PC-9 (cell line): ENCODE data around the gene RHBDD1. TPM values are rescaled to one million over a fixed set of nuclear protein-coding genes. Genes with fewer than 3 reads are reported as not detected.

ENCODE experiments used
- Bru-seq: library from RNA; stranded (reverse); fragments of 400-500 nt; gene quantifications from one replicate; lab custom pipeline; 2021; lab: Mats Ljungman, UMichigan
- BruChase-seq, 2 experiments: library from RNA; stranded (reverse); fragments of 400-500 nt; gene quantifications; one replicate each; lab custom pipeline; 2021; lab: Mats Ljungman, UMichigan
- BruUV-seq: library from RNA; stranded (reverse); fragments of 400-500 nt; replicated peaks from 2 replicates; lab custom pipeline; 2021; lab: Mats Ljungman, UMichigan
- CTCF ChIA-PET: fragments of 300-600 bp; sonication (Branson Sonifier 250); formaldehyde crosslinking; loops from one replicate; lab custom pipeline; 2022; ENCODE audit warnings: antibody characterized with exemption; lab: Charles Lee
- POLR2A ChIA-PET: fragments of 300-600 bp; sonication (Branson Sonifier 250); formaldehyde crosslinking; loops from one replicate; lab custom pipeline; 2022; ENCODE audit warnings: antibody characterized with exemption; ENCODE audit not compliant: unreplicated experiment; lab: Charles Lee
- DNase-seq, 2 experiments: peaks; one replicate each; pipeline versions ENCODE4 v3.0.0 to v3.0.0-alpha.2; 2015 to 2022; ENCODE audit warnings: mixed read lengths in 1 of 2
- H2AFZ ChIP-seq: fragments of 200-600 bp; sonication (generic); 2 replicates; pipeline ENCODE4 v1.8.1; 2017; ENCODE audit warnings: antibody characterized with exemption
- H3F3A ChIP-seq: fragments of 200-600 bp; sonication (generic); 2 replicates; pipeline ENCODE4 v1.8.1; 2017; ENCODE audit warnings: antibody characterized with exemption, mild to moderate bottlenecking, low read depth; ENCODE audit not compliant: insufficient read depth
- H3K27ac ChIP-seq: fragments of 200-600 bp; sonication (generic); 2 replicates; pipeline ENCODE4 v1.6.1; 2016; ENCODE audit warnings: mixed run types
- H3K27me3 ChIP-seq: fragments of 200-600 bp; sonication (generic); 2 replicates; pipeline ENCODE4 v1.6.1; 2016; ENCODE audit warnings: low read depth, mixed run types; ENCODE audit not compliant: insufficient read depth
- H3K36me3 ChIP-seq: fragments of 200-600 bp; sonication (generic); 2 replicates; pipeline ENCODE4 v1.6.1; 2016; ENCODE audit warnings: low read depth, mixed run types
- H3K4me1 ChIP-seq: fragments of 200-600 bp; sonication (generic); replicated peaks from 2 replicates; pipeline ENCODE4 v1.6.1; 2016; ENCODE audit warnings: mixed run types; ENCODE audit not compliant: insufficient read depth
- H3K4me2 ChIP-seq: fragments of 200-600 bp; sonication (generic); 2 replicates; pipeline ENCODE4 v1.6.1; 2017; ENCODE audit warnings: mixed run types
- H3K4me3 ChIP-seq: fragments of 200-600 bp; sonication (generic); 2 replicates; pipeline ENCODE4 v1.6.1; 2016; ENCODE audit warnings: mixed run types
- H3K79me2 ChIP-seq: fragments of 200-600 bp; sonication (generic); 2 replicates; pipeline ENCODE4 v1.6.1; 2017; ENCODE audit warnings: low read depth, mixed run types
- H3K9me2 ChIP-seq: fragments of 200-600 bp; sonication (generic); 2 replicates; pipeline ENCODE4 v1.8.1; 2017; ENCODE audit warnings: mild to moderate bottlenecking; ENCODE audit not compliant: insufficient read depth
- H3K9me3 ChIP-seq: fragments of 200-600 bp; sonication (generic); 2 replicates; pipeline ENCODE4 v1.8.1; 2016; ENCODE audit warnings: low read depth; ENCODE audit not compliant: insufficient read depth
- H4K20me1 ChIP-seq: fragments of 200-600 bp; sonication (generic); 2 replicates; pipeline ENCODE4 v1.8.1; 2017; ENCODE audit not compliant: insufficient read depth
- EZH2 ChIP-seq: fragments of 200-600 bp; sonication (generic); IDR thresholded peaks from 2 replicates; pipeline ENCODE4 v1.8.0; 2017; ENCODE audit warnings: antibody characterized with exemption, low read depth
- intact Hi-C: fragments of 100-400 bp; cut with micrococcal nuclease; formaldehyde crosslinking; loops from one replicate; pipeline ENCODE4 v1.10.0; 2022; ENCODE audit not compliant: unreplicated experiment
- long read RNA-seq: library from polyadenylated mRNA; stranded (forward); transcript quantifications from one replicate; pipeline ENCODE4 v2.0.0, GENCODE V29; 2022
- total RNA-seq: library from RNA; stranded (reverse); gene quantifications from 2 replicates; pipeline ENCODE4 v1.2.3, GENCODE V29; 2021
- TF ChIP-seq, protein P1 (sequence below): fragments of 200-600 bp; sonication (generic); conservative IDR thresholded peaks from 2 replicates; pipeline ENCODE4 v1.6.1; 2017; ENCODE audit warnings: mixed run types, antibody characterized with exemption, mild to moderate bottlenecking, moderate library complexity

Gene RHBDD1, protein sequence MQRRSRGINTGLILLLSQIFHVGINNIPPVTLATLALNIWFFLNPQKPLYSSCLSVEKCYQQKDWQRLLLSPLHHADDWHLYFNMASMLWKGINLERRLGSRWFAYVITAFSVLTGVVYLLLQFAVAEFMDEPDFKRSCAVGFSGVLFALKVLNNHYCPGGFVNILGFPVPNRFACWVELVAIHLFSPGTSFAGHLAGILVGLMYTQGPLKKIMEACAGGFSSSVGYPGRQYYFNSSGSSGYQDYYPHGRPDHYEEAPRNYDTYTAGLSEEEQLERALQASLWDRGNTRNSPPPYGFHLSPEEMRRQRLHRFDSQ
- total RNA-seq (22.3 and 23.2 TPM in 2 replicates), Bru-seq, nascent RNA (percentile 63 among the genes with signal in this experiment), BruChase-seq, experiment 1, labeled RNA remaining after a 2-hour chase (percentile 69 among the genes with signal in this experiment), BruChase-seq, experiment 2, labeled RNA remaining after a 6-hour chase (percentile 61 among the genes with signal in this experiment)
- long read RNA-seq, full-length matches to known transcripts: 12 of 27 reads
- long read RNA-seq, partial matches to known transcripts: 0 of 27 reads
- long read RNA-seq, other reads (novel, unspliced or antisense): 15 of 27 reads

DNA sequence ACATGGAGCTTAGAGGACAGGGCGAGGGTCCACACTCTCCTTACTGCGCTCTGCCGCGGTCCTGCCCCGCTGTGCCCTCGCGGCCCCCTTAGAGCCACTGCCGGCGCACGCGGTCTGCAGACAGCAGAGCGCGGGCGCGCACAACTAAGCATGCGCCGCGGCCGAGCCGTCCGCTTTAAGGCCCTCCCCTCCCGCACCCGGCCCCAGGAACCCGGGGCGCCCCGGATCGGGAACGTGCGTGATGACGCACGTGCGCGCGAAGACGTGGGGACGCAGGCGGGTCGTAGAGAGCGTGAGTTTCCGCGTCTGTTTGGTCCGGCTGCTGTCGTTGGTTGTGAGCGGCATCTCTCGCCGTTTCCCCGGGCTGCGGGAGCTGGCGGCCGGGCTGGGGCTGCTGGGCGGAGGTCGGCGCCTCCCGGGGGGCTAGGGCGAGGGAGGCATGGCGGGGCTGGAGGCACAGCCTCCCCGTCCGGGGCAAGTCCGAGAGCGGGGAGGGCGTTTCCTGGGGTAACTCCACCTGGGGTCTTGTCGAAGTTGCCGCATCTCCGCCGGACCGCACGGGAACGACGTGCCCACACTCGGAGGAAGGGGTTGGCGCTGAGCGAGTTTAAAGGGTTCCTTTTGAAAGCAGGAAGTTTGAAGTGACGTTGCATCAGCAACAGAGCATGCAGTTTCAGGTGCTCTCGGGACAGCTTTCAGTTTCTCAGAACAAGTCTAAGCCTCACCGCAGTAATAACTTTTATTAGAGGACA lies at the start of gene RHBDD1:
RHBDD1 (plus strand) TSS at position 259 of the 752 bp plus-strand sequence. CDS start 28,640 bp downstream, outside the sequence.
- Histone ChIP-seq H3F3A (peaks cover 22% of the 10 kb centered on the region), H3K4me1 (peaks cover 29% of the 10 kb centered on the region), H3K27me3 (no peaks in the 10 kb centered on the region), H4K20me1 (no peaks in the 10 kb centered on the region; the same call in 1 of the 2 replicates), H3K27ac (peak within 1 kb of the TSS; percentile 98), H3K36me3 (0 out of 2 replicates have a peak, but pooled peaks cover 11% of the 10 kb centered on the region), H2AFZ (peak within 1 kb of the TSS; percentile 92), H3K4me2 (peak within 1 kb of the TSS; percentile 90), H3K79me2 (peaks cover 53% of the 10 kb centered on the region), H3K4me3 (peak within 1 kb of the TSS; percentile 75), H3K9me3 (no peaks in the 10 kb centered on the region), H3K9me2 (no peaks in the 10 kb centered on the region)
- TSS peak; percentile 70 for BruUV-seq
- CTCF ChIA-PET: interaction anchor here (0.6 to 0.7 kb wide), 2 partner anchors 341 to 490 kb away, joined by 4 to 8 read pairs; no protein-coding TSS in a partner anchor
- DNase-seq: peak; percentile 85 to 91
- intact Hi-C loops: loop anchor here (5.0 kb wide), 1 partner anchor 719 kb away; no protein-coding TSS in a partner anchor
- TF ChIP-seq, protein P1, sequence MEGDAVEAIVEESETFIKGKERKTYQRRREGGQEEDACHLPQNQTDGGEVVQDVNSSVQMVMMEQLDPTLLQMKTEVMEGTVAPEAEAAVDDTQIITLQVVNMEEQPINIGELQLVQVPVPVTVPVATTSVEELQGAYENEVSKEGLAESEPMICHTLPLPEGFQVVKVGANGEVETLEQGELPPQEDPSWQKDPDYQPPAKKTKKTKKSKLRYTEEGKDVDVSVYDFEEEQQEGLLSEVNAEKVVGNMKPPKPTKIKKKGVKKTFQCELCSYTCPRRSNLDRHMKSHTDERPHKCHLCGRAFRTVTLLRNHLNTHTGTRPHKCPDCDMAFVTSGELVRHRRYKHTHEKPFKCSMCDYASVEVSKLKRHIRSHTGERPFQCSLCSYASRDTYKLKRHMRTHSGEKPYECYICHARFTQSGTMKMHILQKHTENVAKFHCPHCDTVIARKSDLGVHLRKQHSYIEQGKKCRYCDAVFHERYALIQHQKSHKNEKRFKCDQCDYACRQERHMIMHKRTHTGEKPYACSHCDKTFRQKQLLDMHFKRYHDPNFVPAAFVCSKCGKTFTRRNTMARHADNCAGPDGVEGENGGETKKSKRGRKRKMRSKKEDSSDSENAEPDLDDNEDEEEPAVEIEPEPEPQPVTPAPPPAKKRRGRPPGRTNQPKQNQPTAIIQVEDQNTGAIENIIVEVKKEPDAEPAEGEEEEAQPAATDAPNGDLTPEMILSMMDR: no peak
- no peak for TF ChIP-seq EZH2
- POLR2A ChIA-PET: no interaction called here

DNA sequence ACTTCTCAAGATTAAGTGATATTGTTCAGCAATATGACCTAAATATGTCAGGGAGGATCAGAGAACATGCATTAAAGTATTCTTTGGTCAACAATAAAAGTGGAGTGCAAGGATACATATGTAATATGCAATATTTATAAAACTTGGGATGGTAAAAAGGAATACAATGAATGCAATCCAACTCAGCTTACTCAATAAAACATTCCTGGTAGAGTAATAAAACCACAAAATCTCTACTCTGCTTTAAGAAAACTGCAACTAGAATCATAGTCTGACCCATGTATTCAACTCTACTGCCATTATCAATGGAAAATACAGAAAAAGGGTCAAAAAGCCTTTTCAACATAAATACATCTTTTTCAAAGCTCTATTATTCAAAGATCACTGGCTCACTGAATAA lies 47.8 kb upstream of the RHBDD1 start:
- no TSS peak for BruUV-seq
- Histone ChIP-seq H4K20me1 (0 out of 2 replicates have a peak, but pooled peaks cover 3% of the 10 kb centered on the region), H3K4me2 (0 out of 2 replicates have a peak overlapping the region, but pooled peaks have one; percentile 4), H3K27me3 (no peaks in the 10 kb centered on the region), H3K9me2 (no peaks in the 10 kb centered on the region), H3K4me3 (no peak overlapping the region), H3K27ac (no peak overlapping the region), H3F3A (peaks cover 18% of the 10 kb centered on the region), H3K36me3 (peaks cover 52% of the 10 kb centered on the region), H3K9me3 (no peaks in the 10 kb centered on the region), H3K79me2 (peaks cover 91% of the 10 kb centered on the region), H2AFZ (no peak overlapping the region), H3K4me1 (peaks cover 26% of the 10 kb centered on the region)
- ChIA-PET CTCF (no interaction called here), POLR2A (interaction anchor here (0.7 kb wide), 1 partner anchor 46 kb away, joined by 4 read pairs; no protein-coding TSS in a partner anchor)
- DNase-seq: no peak
- TF ChIP-seq EZH2: no peak
- TF ChIP-seq, protein P1: no peak
- intact Hi-C loops: no loop called here
